Ureter (tissue), 1 donor: ENCODE measurements around the gene CST2. TPM values are rescaled to one million over a fixed set of nuclear protein-coding genes. Genes with fewer than 3 reads are reported as not detected.
"Not testable (repeated sequence)": the region's sequence is repeated elsewhere in the genome, so short reads cannot be mapped to it uniquely, and the experiment has no call there.

Source experiments
- DNase-seq: peaks from one replicate; pipeline ENCODE4 v3.0.0-alpha.2; 2020; ENCODE audit warnings: low spot score
- total RNA-seq: library from RNA; stranded (reverse); gene quantifications from one replicate; pipeline ENCODE4 v1.2.4, GENCODE V29; 2023
- donor health status: DM: yes; HTN: yes; CAD: no.

Gene CST2, protein sequence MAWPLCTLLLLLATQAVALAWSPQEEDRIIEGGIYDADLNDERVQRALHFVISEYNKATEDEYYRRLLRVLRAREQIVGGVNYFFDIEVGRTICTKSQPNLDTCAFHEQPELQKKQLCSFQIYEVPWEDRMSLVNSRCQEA
- total RNA-seq = not detected

DNA sequence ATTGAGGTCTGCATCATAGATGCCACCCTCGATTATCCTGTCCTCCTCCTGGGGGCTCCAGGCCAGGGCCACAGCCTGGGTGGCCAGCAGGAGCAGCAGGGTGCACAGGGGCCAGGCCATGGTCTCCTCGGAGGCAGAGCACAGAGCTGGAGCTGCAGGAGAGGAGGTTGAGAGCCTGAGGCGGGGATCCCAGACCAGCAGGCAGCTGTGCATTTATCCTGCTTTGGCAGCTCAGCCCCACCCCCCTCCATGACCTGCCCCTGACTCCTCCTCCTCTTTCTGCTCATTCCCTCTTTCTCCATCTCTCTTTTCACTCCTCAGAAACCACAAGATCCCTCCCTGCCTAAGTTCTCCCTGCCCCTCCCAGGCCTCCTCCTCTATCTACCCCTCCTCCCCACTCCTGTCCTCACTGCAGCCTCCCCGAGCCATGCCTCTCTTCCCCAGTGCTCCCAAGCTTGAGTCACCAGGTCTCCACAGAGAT is at the start of gene CST2:
Gene CST2 (minus strand): TSS at position 189 of the 481 bp plus-strand sequence. CDS start 69 bp downstream, at position 120.
- DNase-seq = no peak

DNA sequence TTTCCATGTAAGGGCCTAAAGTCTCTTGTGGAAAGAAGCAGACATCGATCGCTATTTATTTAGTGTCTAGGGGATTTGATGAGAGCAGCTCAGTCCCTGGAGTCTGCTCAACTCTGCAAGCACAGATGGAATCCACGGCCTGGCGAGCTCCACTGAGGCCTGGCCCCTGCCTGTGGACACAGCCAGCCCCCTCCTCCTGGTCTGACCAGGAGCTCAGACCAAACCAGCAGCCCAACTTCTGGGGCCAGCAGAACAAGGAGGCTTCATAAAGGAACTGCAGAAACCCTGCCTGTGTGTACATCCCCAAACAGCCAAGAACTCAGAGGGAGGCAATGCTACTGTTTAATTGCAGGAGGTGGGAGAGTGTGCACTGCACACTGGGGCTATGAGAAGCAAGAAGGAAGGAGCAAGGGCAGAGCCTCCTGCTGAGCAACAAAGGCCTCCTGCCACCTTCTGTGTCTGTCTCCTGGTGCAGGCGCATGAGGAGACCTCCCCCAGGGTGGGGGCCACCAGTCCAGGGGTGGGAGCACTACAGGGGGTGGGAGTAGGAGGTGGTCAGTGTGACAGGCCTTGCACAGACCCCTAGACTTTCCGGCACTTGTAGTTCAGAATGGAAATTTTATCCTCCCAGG is 49.2 kb upstream of the CST2 start:
- no peak for DNase-seq

DNA sequence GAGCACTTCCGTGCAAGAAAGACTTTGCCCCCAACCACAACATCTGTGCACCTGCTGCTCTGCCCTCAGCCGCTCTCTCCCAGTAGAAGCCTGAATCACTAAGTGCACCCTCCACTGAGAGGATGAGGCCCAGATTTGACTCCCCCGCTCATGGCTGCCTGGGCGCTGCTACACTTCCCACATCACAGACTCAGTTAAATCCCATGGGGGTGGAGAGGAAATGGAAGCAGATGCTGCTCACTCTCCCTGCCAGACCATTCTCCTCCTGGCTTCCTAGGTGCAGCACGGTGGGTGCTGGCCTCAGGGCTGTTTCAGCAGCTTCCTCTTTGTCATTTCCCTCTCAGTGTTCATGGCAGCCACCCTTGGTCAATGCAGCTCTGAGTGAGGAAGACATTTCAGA is 48.2 kb upstream of the CST2 start:
- DNase-seq = no peak

DNA sequence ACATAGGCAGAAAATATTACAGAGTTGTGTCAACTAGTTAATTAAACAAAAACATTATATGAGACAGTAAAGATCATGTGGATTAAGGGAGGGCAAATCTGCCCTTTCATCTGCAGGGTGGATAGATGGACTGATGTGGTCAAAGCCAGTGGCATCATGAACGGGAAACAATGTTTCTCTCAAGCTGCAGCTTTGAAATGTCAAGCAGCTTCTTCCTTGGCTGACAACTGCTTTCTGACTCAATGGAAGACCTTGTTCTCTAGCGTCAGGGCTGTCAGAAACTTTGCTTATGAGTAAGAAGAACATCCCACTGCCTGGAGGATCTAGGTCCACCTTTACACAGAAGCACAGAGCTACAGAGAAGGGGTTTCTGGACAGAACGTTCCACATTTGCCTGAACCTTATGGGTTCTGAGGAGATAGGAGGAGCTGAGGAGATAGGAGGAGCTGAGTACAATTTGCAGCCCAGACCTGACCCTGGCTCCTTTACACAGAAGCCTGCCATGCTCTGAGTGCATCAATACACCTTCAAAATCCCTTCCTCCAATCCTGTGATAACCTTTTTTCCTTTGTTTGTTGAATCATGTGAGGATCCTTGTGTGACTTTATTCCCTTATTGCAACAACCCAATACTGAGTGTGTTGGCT is 47.0 kb upstream of the CST2 start:
- no peak for DNase-seq

DNA sequence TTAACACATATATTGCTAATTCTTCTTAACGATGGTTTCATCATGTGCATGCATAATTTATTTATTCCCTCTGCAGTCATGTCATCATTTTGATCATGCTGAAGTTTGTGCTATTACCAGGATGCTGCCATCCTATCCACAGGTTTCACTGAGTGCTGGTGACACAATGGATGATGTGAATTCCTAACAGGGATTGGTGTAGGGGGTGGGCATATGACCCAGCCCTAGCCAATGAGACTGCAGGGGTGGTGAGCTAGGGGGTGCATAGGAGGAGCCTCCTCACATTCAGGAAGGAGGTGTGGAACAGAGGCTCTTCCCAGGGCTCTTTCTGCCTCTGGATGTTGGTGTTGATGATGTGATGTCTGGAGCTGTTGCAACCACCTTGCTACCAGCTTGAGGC is 45.5 kb upstream of the CST2 start:
- no peak for DNase-seq

DNA sequence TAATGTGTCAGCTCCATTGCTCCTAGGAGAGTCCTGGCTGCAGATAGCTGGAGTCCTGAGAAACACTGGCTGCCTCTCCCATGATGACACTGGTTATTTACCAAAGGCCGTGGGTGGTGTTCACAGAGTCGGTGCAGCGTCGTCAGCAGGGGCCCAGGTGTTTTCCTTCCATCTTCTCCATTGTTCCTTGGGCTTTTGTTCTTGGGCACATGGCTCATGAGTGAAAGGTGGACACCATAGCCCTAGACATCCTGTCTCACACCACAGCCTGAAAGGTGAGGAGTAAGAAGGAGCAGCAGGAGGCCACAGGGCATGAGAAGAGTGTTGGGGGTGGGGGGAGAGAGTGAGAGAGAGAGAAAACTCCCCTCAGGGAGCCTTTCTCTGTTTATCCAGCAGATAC is 43.9 kb upstream of the CST2 start:
- DNase-seq = no peak

DNA sequence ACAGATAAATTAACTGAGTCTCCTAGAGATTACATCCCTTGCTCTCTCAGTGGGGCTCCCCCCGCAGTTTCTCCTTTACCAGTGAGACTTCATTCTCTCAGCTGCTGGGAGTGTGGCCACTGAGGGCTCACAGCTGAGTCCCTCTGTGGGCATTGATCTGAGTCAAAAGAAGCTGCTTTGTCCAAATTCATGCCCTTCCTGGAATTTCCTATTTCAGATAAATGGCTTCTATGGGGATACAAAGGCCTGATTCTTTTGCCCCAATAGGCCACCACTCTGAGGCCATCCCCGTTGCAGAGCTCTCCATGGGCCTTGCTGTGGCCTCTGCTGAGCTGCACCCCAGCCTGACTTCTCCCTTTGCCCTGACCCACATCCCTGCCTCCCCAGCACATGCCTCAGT is 43.0 kb upstream of the CST2 start:
- DNase-seq = no peak

DNA sequence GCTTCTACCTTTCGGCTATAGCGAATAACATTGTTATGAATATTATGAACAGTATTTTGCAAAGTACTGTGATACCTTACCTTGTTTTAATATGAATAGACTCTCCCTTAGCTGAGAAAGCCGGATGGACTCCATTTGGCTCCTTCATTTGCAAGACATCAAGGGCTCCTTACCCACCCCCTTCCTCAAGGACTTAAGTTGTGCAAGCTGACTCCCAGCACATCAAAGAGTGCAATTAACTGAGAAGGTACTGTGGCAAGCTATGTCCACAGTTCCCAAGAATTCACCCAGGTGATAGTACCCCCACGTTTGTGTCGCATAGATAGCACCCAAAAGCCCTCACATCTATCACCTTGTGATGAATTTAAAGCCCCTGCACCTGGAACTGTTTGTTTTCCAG is 41.8 kb upstream of the CST2 start:
- no peak for DNase-seq

DNA sequence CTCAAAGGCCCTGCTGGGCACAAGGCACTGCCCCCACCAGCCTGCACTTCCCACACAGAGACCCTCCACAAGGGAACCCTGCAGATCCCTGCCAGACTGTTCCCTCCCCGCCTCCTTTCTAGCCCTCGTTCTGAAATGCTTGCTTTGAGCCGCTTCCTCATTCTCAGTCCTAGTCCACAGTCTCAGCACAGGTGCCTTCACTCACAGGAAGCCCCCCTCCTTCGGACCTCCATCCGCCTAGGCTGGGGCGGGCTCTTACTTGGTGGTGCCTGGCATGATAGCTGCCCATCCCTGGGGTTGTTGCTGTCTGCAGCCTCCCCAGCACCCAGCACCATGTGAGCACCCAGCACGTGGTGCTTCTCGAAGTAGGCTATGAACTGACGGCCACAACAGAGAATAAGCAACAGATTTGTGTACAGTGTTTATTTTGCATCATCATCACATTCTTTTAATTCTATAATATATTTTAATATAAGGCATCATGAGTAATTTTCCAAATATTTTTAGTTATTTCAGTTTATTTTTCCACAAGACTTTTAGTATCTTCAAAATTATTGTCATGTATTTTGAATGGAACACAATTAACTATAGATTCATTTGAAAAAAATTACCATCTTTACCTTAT is 40.7 kb upstream of the CST2 start:
- no peak for DNase-seq

DNA sequence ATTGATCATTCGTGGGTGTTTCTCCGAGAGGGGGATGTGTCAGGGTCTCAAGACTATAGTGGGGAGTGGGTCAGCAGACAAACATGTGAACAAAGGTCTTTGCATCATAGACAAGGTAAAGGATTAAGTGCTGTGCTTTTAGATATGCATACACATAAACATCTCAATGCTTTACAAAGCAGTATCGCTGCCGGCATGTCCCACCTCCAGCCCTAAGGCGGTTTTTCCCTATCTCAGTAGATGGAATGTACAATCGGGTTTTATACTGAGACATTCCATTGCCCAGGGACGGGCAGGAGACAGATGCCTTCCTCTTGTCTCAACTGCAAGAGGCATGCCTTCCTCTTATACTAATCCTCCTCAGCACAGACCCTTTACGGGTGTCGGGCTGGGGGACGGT is 34.2 kb upstream of the CST2 start:
- DNase-seq = not testable (repeated sequence)

DNA sequence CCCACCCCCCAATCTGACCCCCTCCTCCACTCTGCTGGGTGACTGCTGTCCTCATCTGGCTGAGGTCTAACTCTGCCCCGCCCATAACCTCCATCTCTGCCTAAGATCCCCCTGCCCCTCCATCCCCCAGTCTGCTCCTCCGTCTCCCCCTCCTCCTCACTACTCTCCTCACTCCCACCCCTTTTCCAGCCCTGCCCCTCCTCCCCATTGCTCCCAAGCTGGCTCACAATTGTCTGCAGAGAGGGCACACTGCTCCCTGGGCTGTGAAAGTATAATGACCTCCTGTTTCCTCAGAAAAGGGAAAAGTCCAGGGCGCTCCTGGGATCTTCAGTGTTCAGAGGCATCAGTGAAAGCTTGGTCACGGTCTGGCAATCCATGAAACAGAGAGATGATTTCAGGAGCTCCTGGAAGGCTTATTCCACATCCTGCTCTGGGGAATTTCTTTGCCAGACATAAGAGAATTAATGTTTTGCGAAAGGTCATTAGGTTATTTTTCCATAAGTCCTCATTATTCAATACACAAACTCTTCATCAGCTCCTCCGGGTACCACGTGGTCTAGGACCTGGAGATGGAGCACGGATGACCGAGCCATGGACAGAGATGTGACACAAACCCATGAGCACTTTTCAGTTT is 31.6 kb upstream of the CST2 start:
- DNase-seq = no peak

DNA sequence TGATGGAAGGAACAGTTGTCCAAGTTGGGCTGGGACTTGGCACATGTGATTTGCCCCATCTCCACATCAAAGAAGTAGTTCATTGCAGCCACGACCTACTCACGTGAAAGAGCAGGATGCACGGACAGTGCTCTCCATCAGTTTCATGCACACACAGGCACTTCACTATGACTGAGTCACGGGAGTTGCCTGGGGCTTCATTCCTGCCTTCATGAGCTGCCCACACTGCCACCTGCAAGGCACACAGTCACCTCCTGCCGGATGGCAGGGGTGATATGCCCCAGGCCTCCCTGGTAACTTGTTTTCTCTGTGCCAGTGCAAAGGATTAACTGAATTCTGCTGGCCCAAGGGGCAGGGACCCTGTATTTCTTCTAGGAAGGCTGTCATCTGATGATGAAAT is 30.2 kb upstream of the CST2 start:
- DNase-seq = no peak

DNA sequence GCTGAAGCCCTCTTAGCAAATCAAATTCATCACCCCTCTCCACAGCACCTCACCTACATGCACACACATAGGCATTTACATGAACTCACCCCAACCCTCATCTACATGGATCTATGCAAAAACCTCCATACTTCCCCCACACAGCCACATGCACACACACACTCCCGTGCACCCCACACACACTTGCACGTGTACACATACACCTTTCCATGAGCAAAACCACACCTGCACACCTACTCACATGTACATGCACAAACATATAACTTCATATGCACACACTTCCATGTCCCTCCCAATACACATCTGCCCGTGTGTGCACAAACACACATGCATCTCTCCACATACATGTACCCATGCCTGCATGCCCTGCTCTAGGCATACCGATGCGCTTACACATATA is 29.7 kb upstream of the CST2 start:
- no peak for DNase-seq

DNA sequence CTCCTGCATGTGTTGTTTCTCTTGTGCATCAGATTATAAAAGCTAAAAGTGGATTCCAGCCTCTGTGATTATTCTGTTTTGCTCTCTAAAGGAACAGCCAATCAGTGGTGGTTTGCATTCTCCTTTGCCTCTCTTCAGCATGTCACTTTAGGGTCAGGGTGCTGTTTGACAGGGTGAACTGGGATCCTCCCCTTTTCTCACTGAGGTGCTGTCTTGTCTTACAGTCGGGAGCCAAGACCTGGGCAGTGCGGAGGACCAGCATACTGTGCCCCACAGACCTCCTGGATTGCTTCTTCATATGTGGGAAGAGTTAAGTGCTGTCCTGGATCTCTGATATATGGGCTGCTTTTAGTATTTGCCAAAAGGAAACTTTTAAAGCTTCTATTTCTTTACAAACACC is 15.2 kb upstream of the CST2 start:
- DNase-seq = no peak

DNA sequence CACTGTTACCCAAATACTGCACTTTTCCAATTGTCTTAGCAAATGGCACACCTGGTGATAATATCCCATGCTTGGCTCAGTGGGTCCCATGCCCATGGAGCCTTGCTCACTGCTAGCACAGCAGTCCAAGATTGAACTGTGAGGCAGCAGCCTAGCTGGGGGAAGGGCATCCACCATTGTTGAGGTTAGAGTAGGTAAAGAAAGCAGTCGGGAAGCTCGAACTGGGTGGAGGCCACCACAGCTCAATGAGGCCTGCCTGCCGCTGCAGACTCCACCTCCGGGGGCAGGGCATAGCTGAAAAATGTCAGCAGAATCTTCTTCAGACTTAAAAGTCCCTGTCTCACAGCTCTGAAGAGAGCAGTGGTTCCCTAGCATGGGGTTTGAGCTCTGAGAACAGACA is 9.2 kb upstream of the CST2 start:
- no peak for DNase-seq

DNA sequence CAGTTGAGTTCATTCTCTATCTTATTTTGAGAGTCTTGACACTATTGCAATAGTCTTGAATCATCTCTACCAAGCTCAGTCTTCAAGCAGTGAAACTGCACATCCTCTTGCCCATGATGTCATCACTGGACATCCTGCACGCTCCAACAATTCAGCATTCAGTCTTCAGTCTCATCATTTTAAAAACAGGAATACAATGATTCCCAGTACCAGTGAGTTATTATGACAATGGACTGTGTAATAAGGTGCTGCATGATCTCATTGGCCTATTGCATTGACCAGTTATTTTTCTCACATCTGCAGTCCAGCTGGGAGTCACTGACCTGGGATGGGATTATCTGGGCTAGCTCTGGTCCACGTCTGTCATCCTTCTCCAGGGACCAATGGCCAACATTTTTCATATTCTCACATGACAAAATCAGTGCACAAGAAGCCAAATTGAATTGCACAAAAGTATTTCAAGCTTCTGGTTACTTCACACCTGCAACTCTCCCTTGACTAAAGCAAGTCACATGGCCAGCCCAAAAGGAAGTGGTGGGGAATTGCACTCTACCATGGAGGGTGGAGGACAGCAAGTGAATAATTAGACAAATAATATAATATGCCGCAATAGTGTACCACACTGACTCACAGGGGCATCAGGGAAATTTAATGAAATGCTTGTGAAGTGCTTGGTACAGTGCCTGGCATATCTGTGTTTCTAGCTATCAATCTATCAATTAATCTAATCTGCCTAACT is 6.4 kb upstream of the CST2 start:
- no peak for DNase-seq

DNA sequence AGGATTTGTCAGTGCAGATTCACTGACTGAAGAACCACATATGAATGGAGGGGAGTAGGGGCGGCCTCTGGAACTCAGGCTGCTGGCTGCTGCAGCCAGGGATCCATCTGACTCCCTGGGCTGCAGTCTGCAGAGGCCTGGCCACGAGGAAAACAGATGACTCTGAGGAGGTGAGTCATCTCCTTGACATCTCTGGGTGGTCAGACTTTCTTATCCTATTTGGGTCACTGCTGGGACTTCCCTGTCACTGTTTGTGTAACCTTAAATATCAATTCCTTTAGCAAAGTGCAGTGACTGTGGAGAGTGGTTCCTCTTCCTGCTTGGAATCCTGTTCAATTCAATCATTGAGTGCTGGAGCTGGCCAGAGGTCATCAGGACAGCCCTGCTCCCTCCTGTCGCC is 5.4 kb upstream of the CST2 start:
- not testable (repeated sequence) for DNase-seq

DNA sequence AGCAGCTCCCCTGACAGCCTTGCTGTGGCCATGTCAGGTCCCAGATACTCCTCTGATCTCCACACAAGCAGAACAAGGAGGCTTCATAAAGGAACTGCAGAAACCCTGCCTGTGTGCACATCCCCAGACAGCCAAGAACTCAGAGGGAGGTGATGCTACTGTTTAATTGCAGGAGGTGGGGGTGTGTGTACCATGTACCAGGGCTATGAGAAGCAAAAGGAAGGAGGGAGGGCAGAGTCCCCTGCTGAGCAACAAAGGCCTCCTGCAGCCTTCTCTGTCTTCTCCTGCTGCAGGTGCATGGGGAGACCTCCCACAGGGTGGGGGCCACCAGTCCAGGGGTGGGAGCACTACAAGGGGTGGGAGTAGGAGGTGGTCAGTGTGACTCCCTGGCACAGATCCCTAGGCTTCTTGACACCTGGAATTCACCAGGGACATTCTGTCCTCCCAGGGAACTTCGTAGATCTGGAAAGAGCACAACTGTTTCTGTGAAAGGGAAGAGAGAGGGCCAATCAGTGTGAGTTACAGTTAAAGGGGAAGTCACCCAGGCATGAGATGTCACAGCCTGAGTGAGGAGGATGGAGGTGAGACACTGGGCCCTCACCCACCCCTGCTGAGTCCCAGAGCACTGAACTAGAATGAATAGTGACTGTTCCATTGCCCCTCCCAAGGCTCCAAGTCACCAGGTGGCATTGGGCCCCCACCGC is 2.8 kb downstream of the CST2 start:
- no peak for DNase-seq

DNA sequence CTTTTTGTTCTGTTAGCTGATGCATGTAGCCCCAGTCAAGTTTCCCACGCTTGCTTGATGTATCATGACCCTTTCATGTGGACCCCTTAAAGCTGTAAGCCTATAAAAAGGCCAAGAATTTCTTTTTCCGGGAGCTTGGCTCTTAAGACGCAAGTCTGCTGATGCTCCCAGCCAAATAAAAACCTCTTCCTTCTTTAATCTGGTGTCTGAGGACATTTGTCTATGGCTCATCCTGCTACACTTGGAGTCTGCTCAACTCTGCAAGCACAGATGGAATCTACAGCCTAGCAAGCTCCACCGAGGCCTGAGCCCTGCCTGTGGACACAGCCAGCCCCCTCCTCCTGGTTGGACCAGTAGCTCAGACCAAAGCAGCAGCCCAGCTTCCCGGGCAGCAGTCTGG is 3.4 kb downstream of the CST2 start:
- no peak for DNase-seq

DNA sequence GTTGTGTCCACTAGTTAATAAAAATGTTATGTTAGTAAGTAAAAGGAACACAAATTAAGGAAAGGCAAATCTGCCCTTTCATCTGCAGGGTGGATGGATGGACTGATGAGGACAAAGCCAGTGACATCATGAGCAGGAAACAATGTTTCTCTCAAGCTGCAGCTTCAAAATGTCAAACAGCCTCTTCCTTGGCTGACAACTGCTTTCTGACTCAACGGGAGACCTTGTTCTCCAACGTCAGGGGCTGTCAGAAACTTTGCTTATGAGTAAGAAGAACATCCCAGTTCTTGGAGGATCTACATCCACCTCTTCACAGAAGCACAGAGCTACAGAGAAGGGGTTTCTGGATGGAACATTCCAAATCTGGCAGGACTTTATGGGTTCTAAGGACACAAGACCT is 6.0 kb downstream of the CST2 start:
- no peak for DNase-seq

DNA sequence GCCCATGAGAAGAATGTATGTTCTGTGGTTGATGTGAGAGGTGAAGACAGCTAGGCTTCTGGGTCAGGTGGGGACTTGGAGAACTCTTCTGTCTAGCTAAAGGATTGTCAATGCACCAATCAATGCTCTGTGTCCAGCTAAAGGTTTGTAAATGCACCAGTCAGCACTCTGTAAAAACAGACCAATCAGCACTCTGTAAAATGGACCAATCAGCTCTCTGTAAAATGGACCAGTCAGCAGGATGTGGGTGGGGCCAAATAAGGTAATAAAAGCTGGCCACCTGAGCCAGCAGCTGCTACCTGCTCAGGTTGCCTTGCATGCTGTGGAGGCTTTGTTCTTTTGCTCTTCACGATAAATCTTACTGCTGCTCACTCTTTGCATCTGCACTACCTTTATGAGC is 15.0 kb downstream of the CST2 start:
- DNase-seq = not testable (repeated sequence)
